Transverse colon (tissue), 3 donors: ENCODE measurements around the gene SCYL1.
"Not testable (repeated sequence)": the region's sequence is repeated elsewhere in the genome, so short reads cannot be mapped to it uniquely, and the experiment has no call there.

Experiments
- CTCF ChIP-seq, 5 experiments: fragments of 200-600 bp in 3 of 5; fragments of 450-650 bp in 2 of 5; sonication (generic) in 3 of 5; IDR thresholded peaks; 1 replicate in 2 of 5; 2 replicates in 3 of 5; pipeline ENCODE4 v1.5.1; 2016 to 2017; ENCODE audit warnings: antibody characterized with exemption in 5 of 5, inconsistent platforms in 3 of 5, mild to moderate bottlenecking in 2 of 5, moderate library complexity in 1 of 5
- POLR2A ChIP-seq: fragments of 450-650 bp; IDR thresholded peaks from one replicate; pipeline ENCODE4 v1.6.1; 2016; ENCODE audit warnings: antibody characterized with exemption, mild to moderate bottlenecking, moderate library complexity

DNA sequence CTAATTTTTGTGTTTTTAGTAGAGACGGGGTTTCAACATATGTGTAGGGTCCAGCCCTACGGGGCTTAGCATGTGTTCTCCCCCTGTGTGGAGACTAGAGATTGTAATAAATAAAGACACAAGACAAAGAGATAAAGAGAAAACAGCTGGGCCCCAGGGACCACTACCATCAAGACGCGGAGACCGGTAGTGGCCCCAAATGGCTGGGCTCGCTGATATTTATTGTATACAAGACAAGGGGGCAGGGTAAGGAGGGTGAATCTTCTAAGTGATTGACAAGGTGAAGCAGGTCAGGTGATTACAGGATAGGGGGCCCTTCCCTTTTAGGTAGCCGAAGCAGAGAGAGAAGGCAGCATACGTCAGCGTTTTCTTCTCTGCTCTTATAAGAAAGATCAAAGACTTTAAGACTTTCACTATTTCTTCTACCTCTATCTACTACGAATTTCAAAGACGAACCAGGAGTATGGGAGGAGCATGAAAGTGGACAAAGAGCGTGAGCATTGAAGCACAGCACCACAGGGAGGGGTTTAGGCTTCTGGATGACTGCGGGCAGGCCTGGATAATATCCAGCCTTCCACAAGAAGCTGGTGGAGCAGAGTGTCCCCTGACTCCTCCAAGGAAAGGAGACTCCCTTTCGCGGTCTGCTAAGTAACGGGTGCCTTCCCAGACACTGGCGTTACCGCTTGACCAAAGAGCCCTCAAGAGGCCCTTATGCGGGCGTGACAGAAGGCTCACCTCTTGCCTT, 2.9 kb upstream of the SCYL1 start:
- not testable (repeated sequence) for TF ChIP-seq CTCF (IDR thresholded peaks at IDR 0.05); POLR2A
